ENCODE results near the gene AMDHD2. TPM values are rescaled to one million over a fixed set of nuclear protein-coding genes. Genes with fewer than 3 reads are reported as not detected.
"Not testable (repeated sequence)": the region's sequence is repeated elsewhere in the genome, so short reads cannot be mapped to it uniquely, and the experiment has no call there.

Gene AMDHD2
- total RNA-seq, 8 experiments from 2014 or later, result 5.6 to 41.7 (median 14.4) TPM

DNA sequence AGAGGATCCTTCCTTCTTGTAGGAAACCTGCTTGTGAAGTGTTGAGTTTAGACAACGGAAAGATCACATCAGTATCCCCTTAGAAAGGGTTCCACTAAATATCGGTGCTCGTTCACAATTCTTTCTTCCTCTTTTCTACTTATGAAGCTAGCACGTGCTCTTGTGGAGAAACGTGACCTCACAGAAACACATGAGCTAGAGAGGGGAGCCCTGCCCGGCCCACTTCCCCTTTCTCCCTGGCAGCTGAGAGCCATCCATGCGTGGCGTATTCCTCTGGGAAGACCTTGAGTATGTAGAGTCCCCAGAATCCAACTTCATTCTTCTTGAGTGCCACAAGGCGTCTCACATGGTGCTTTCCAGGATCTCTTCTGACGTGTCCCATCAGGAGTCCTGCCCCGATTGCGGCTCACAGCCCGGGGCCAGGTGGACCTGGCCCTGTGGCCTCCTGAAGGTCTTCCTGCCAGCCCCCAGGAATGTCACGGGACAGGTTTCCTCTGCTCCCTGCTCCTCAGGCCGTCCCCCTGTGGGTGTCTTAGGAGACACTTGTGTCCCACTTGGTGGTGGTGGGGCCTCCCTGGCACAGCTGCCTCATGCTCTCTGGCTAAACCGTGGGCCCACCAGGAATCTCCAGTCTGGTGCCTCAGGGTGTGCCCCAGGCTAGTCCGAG is 40.1 kb downstream of the AMDHD2 start:
- H3K4me3 ChIP-seq; in situ Hi-C loops (cut with MboI; ENCODE audit: low pct_unique_long_range_greater_than_20kb in 2 of 9, low sequenced_read_pairs in 9 of 9, unreplicated experiment in 9 of 9); H3K27ac ChIP-seq; H3K4me1 ChIP-seq (replicated peaks in 1 of 2): not testable (repeated sequence)
- no CpG with 5 or more reads among the region's 17 CpGs for WGBS, 10 experiments
- ATAC-seq (replicated peaks in 6 of 8), result peak in 1 of 8 experiments; percentile 50

DNA sequence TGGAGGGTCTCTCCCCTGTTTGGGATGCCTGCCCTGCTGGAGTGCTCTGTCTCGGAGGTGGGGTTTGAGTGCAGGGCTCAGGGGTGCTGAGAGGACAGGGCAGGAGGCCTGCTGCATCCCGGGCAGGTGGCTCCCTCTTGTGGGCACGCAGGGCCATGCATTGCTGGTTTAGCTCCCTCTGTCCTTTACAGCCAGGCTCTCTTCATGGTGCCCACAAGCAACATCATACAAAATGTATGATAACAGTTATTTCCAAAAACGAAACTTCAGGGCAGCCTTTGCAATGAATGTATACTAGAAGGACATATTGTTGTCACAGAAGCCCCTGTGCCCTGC is 40.6 kb downstream of the AMDHD2 start:
- H3K4me1 ChIP-seq (replicated peaks in 1 of 2); H3K27ac ChIP-seq; in situ Hi-C loops (cut with MboI; ENCODE audit: low pct_unique_long_range_greater_than_20kb in 2 of 9, low sequenced_read_pairs in 9 of 9, unreplicated experiment in 9 of 9); H3K4me3 ChIP-seq: not testable (repeated sequence)
- WGBS, 10 experiments, result no CpG with 5 or more reads among the region's 4 CpGs
- peak; percentile 82 to 99 (median 91) for ATAC-seq (replicated peaks in 6 of 8)

DNA sequence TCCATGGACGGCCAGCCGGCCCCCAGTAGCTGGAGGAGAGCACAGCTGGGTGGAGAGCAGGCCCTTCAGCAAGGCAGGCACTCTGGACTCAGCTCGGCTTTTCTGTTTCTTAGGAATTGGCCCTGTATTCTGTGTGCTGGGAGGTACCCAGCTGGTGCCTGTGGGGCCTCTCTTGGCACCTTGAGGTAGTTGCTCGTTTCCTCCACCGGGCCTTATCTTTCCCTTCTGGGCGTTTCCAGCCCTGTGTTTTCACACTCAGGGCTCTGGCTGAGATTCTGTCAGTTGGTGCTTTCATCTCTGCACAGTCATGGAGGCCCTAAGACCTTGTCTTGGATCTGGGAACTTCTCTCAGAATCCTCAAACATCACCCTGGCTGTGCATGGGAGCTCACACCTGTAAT is 47.3 kb downstream of the AMDHD2 start:
- in situ Hi-C loops (cut with MboI; ENCODE audit: low pct_unique_long_range_greater_than_20kb in 2 of 9, low sequenced_read_pairs in 9 of 9, unreplicated experiment in 9 of 9); H3K4me3 ChIP-seq; H3K4me1 ChIP-seq (replicated peaks in 1 of 2); H3K27ac ChIP-seq; ATAC-seq (replicated peaks in 6 of 8): not testable (repeated sequence)
- WGBS, 10 experiments, result no CpG with 5 or more reads among the region's 6 CpGs

DNA sequence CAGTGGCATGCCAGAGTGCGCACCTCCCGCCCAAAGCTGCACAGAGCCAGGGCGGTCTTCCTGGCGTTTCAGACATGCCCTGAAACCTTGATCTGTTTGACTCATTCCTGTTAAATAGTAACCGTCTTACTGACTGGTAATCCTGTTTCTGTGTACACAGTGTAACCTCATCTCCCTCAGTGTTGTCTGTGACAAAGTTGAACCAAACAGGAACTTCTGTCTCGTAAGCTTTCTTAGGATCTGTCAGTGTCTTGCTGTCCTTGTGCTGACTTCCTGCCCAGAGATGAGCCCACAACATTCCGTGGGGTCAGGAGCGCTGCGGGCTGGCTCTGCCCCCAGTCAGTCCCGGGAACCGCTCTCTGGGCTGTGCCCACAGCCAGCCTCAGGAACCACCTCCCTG is 48.4 kb downstream of the AMDHD2 start:
- in situ Hi-C loops (cut with MboI; ENCODE audit: low pct_unique_long_range_greater_than_20kb in 2 of 9, low sequenced_read_pairs in 9 of 9, unreplicated experiment in 9 of 9); H3K27ac ChIP-seq; H3K4me1 ChIP-seq (replicated peaks in 1 of 2); H3K4me3 ChIP-seq: not testable (repeated sequence)
- peak in 3 of 8 experiments; percentile 37 to 67 (median 44) for ATAC-seq (replicated peaks in 6 of 8)
- WGBS, 10 experiments, result no CpG with 5 or more reads among the region's 11 CpGs

DNA sequence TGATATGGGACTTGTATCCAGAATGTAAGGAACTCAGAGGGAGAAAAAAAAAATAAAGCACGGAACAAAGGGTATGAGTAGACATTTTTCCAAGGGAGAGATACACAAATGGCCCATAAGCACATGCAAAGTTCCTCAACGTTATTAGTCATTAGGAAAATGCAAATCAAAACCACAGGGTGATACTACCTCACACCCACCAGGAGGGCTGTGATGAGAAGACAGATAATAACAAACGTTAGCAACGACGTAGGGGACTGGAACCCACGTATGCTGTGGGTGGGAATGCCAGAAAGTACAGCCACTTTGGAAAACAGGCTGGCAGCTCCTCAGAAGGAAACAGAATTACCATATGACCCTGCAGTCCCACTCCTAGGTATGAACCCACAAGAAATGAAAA is 52.5 kb downstream of the AMDHD2 start:
- in situ Hi-C loops (cut with MboI; ENCODE audit: low pct_unique_long_range_greater_than_20kb in 2 of 9, low sequenced_read_pairs in 9 of 9, unreplicated experiment in 9 of 9); H3K27ac ChIP-seq; H3K4me1 ChIP-seq (replicated peaks in 1 of 2); H3K4me3 ChIP-seq: not testable (repeated sequence)
- peak in 3 of 8 experiments; percentile 50 to 97 (median 93) for ATAC-seq (replicated peaks in 6 of 8)
- no CpG with 5 or more reads among the region's 6 CpGs for WGBS, 10 experiments

DNA sequence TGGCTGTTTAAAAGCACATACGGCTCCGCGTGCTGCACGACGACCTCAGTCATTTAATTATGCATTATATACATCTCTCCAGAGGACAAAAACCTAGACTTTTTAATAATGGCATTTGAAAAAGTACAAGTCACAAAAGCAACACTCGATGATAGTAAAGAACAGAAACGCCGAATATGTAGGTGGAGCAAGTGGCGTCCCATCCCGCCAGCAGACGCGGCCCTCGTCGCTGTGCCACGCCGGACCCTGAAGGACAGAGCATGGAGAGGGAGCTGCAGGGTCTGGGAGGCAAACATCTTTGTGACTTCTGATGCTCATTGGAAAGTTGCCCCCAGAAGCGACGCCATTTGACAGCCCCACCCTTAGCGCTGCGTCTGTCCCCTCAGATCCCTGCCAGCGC is 55.7 kb downstream of the AMDHD2 start:
- H3K4me1 ChIP-seq (replicated peaks in 1 of 2); H3K4me3 ChIP-seq; H3K27ac ChIP-seq; ATAC-seq (replicated peaks in 6 of 8); in situ Hi-C loops (cut with MboI; ENCODE audit: low pct_unique_long_range_greater_than_20kb in 2 of 9, low sequenced_read_pairs in 9 of 9, unreplicated experiment in 9 of 9): not testable (repeated sequence)
- no CpG with 5 or more reads among the region's 21 CpGs for WGBS, 10 experiments

DNA sequence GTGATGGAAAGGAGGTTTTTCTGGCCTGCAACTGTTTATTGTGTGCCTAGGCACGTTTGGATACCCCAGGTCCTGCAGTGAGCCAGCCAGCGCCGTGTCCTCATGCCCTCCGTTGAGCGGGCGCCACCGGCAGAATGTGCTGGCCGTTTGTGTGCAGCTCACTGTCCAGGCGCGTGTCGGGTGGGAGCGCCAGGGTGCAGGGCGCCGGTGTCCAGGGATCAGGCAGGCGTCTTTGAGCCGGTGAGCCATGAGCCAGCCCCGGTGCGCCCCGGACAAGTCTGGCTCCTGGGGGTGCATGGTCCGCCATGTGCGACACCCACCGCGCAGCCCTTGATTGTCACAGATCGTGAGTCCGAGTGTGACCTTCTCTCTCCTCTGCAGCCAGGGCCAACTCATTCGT is 56.9 kb downstream of the AMDHD2 start:
- in situ Hi-C loops (cut with MboI; ENCODE audit: low pct_unique_long_range_greater_than_20kb in 2 of 9, low sequenced_read_pairs in 9 of 9, unreplicated experiment in 9 of 9); ATAC-seq (replicated peaks in 6 of 8); H3K4me3 ChIP-seq; H3K27ac ChIP-seq; H3K4me1 ChIP-seq (replicated peaks in 1 of 2): not testable (repeated sequence)
- WGBS, 10 experiments, result no CpG with 5 or more reads among the region's 26 CpGs

DNA sequence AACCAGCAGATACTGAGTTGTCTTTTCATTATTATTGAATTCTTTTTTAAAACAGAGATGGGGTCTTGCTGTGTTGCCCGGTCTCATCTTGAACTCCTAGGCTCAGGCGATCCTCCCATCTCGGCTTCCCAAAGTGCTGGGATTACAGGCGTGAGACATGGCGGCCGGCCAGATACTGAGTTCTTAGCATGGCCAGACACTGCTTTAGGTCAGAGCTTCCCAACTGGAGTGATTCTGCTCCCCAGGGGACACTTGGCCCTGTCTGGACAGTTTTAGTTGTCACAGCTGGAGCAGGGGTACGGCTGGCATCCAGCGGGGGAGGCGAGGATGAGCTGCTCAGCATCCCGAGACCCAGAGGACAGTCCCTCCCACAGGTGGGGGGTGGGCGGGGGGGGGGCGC is 58.7 kb downstream of the AMDHD2 start:
- WGBS, 10 experiments, result no CpG with 5 or more reads among the region's 12 CpGs
- H3K4me3 ChIP-seq; H3K27ac ChIP-seq; ATAC-seq (replicated peaks in 6 of 8); in situ Hi-C loops (cut with MboI; ENCODE audit: low pct_unique_long_range_greater_than_20kb in 2 of 9, low sequenced_read_pairs in 9 of 9, unreplicated experiment in 9 of 9); H3K4me1 ChIP-seq (replicated peaks in 1 of 2): not testable (repeated sequence)

DNA sequence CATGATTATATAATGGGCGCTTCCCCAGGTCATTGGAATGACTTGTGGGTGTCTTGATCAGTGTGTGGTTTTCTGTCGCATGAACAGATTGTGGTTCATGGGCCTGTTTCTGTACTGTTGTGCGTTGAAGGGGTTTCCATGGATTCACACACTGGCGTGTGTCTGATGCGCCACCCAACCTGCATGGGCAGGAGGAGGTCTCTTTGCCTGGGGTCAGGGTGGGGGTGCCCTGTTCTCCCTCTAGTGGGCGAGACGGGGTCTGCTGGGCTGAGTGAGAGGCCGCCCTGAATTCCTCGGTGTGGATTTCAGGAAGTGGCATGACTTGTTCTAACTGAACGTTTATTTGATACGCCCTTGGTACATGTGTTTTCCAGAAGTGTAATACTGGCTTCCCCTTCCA is 60.0 kb downstream of the AMDHD2 start:
- H3K4me3 ChIP-seq; H3K27ac ChIP-seq; H3K4me1 ChIP-seq (replicated peaks in 1 of 2); in situ Hi-C loops (cut with MboI; ENCODE audit: low pct_unique_long_range_greater_than_20kb in 2 of 9, low sequenced_read_pairs in 9 of 9, unreplicated experiment in 9 of 9): not testable (repeated sequence)
- WGBS, 10 experiments, result no CpG with 5 or more reads among the region's 11 CpGs
- peak; percentile 22 to 96 (median 46) for ATAC-seq (replicated peaks in 6 of 8)

DNA sequence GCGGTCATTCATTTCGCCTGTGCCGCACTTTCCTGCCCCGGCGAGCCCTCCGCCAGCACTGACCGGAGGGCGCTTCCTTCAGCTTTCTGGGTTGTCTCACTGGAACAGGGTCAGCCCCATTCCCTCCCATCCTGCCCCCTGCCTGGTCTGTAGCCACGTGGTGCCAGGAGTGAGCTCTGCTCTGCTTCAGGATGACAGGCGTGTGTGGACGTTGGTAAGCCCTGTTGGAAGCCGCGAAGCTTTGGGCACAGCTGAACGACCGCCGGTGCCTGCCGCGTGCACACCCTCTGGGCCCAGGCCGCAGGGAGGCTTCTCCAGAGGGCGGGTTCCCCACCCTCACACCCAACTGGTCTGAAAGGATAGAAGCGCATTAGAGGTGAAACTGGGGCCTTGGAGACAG is 60.6 kb downstream of the AMDHD2 start:
- H3K4me1 ChIP-seq (replicated peaks in 1 of 2); in situ Hi-C loops (cut with MboI; ENCODE audit: low pct_unique_long_range_greater_than_20kb in 2 of 9, low sequenced_read_pairs in 9 of 9, unreplicated experiment in 9 of 9); H3K4me3 ChIP-seq; ATAC-seq (replicated peaks in 6 of 8); H3K27ac ChIP-seq: not testable (repeated sequence)
- no CpG with 5 or more reads among the region's 21 CpGs for WGBS, 10 experiments

Other genes starting within 250 kb of the AMDHD2 start
- gene ABCA3, start 179.6 kb upstream of the AMDHD2 start, total RNA-seq, result 10 to 100 TPM in 6 of 8 experiments, 1 to 10 TPM in 2; 2.1 to 41.4 (median 23.3) TPM
- 10 to 100 TPM in 3 of 8 experiments, 1 to 10 TPM in 5; 1.7 to 32.2 (median 6.8) TPM for gene CCNF, start 90.9 kb upstream of the AMDHD2 start, total RNA-seq
- gene TEDC2, start 60.3 kb upstream of the AMDHD2 start, total RNA-seq, result 10 to 100 TPM in 4 of 8 experiments, 1 to 10 TPM in 3, under 1 TPM in 1; 0.61 to 26.8 (median 10.0) TPM
- 1 to 10 TPM in 7 of 8 experiments, under 1 TPM in 1; 0.51 to 4.6 (median 1.4) TPM for gene NTN3, start 49.1 kb upstream of the AMDHD2 start, total RNA-seq
- 10 to 100 TPM; 12.3 to 23.5 (median 14.7) TPM for gene TBC1D24, start 45.2 kb upstream of the AMDHD2 start, total RNA-seq
- 10 to 100 TPM; 24.7 to 75.3 (median 47.4) TPM for gene ATP6V0C, start 6.4 kb upstream of the AMDHD2 start, total RNA-seq
- gene CEMP1, start 11.0 kb downstream of the AMDHD2 start, total RNA-seq, result 1 to 10 TPM in 7 of 8 experiments, under 1 TPM in 1; 0.76 to 6.4 (median 2.5) TPM
- 10 to 100 TPM; 17.0 to 31.6 (median 26.2) TPM for gene PDPK1, start 17.6 kb downstream of the AMDHD2 start, total RNA-seq
- gene KCTD5, start 162.2 kb downstream of the AMDHD2 start, total RNA-seq, result 10 to 100 TPM; 17.6 to 30.0 (median 26.2) TPM
- 1 to 10 TPM; 1.1 to 7.5 (median 4.2) TPM for gene PRSS27, start 199.9 kb downstream of the AMDHD2 start, total RNA-seq
- 100 to 1,000 TPM in 5 of 8 experiments, 10 to 100 TPM in 3; 66.4 to 557 (median 130) TPM for gene SRRM2, start 232.3 kb downstream of the AMDHD2 start, total RNA-seq

Data from motor neuron (in vitro differentiated cells).